ENCODE results near the gene ITGA2B.
"Not testable (repeated sequence)": the region's sequence is repeated elsewhere in the genome, so short reads cannot be mapped to it uniquely, and the experiment has no call there.

ITGA2B gene

DNA sequence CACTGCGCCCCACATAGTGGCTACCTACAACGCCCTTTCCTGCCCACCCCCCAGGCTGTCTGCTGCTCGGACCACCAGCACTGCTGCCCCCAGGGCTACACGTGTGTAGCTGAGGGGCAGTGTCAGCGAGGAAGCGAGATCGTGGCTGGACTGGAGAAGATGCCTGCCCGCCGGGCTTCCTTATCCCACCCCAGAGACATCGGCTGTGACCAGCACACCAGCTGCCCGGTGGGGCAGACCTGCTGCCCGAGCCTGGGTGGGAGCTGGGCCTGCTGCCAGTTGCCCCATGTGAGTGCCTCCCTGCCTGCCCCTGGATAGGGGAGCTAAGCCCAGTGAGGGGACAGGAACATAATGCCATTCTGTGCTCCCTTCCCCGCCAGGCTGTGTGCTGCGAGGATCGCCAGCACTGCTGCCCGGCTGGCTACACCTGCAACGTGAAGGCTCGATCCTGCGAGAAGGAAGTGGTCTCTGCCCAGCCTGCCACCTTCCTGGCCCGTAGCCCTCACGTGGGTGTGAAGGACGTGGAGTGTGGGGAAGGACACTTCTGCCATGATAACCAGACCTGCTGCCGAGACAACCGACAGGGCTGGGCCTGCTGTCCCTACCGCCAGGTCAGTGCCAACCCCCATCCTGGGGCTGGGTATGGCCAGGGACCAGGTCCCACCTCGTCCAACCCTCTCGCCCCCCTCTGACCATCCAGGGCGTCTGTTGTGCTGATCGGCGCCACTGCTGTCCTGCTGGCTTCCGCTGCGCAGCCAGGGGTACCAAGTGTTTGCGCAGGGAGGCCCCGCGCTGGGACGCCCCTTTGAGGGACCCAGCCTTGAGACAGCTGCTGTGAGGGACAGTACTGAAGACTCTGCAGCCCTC, 37.3 kb downstream of the ITGA2B start:
- no peak for DNase-seq

DNA sequence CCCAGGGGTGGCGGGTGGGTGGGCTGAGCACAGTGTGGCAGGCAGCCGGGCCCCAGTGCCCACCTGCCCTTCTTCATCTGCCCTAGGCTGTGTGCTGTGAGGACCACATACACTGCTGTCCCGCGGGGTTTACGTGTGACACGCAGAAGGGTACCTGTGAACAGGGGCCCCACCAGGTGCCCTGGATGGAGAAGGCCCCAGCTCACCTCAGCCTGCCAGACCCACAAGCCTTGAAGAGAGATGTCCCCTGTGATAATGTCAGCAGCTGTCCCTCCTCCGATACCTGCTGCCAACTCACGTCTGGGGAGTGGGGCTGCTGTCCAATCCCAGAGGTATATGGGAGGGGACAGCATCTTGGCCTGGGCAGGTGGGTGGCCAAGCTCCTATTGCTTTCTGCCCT, 38.0 kb downstream of the ITGA2B start:
- DNase-seq = no peak

DNA sequence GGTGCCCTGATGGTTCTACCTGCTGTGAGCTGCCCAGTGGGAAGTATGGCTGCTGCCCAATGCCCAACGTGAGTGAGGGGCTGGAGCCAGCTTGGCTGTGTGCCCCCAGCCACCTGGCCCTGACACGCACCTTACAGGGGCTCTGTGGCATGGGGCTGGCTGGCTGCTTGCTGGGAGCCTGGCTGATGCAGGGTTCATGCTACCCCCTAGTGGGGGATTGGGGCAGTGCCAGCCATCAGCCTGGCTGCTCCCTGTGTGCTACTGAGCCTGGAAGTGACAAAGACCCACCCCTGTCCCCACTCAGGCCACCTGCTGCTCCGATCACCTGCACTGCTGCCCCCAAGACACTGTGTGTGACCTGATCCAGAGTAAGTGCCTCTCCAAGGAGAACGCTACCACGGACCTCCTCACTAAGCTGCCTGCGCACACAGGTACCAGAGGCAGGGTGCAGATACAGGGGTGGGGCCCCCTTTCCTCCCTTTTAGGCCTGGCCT, 38.7 kb downstream of the ITGA2B start:
- DNase-seq = peak; percentile 58

DNA sequence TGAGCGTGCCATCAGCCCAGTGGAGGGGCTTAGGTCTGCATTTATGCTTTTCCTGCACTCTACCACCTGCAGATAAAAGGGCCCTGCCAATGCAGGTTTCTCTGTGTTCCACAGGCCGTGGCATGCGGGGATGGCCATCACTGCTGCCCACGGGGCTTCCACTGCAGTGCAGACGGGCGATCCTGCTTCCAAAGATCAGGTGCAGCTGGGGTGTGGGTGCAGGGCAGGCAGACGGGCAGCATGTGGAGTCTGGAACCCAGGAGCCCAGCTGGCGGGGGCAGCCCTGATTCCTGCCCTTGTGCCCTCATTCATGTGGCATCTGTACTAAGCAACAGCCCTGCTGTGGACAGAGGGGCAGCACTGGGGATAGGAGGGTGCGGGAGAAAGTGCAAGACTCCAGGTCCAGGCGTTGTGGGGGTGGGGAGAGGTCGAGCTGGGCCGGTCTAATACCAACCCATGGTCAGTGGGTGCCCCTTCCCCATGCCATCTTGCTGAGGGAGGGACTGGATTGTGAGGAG, 39.8 kb downstream of the ITGA2B start:
- no peak for DNase-seq

DNA sequence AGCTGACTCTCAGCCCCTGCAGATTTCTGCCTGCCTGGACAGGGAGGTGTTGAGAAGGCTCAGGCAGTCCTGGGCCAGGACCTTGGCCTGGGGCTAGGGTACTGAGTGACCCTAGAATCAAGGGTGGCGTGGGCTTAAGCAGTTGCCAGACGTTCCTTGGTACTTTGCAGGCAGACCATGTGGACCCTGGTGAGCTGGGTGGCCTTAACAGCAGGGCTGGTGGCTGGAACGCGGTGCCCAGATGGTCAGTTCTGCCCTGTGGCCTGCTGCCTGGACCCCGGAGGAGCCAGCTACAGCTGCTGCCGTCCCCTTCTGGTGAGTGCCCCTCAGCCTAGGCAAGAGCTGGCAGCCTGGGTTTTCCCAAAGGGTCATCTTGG, 40.5 kb downstream of the ITGA2B start:
- no peak for DNase-seq

DNA sequence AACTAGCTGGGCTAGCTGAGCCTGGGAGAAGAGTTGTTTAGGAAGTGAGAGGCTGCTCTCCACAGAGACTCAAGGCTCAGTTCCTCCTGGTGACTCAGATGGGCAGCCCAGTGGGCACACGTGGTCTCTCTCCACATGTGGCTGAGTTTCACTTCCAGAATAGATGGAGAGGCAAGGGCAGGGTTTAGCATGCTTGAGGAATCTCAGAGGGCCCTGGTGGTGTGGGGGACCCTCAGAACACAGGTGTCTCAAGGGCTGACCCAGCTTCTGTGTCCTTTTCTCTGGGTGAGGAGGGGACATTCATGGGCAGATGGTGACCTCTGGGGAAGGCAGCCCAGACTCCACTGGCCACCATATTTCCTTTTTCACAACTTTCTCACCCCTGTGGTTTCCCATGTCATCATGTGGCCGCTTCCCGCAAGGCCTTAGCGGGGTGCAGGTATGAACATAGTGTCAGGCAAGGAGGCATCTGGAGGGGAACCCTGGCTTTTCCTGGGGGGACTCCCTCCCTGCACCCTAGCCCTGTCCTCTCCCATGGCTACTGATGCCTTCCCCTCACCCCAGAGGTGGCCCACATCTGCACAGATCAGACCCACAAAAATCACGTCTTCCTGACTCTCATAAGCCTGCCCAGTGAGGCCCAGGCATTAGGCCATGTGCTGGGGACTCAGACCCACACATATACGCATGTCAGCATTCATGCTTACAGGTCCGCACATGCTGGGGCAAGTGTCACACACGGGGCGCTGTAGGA, 41.0 kb downstream of the ITGA2B start:
- DNase-seq = no peak

DNA sequence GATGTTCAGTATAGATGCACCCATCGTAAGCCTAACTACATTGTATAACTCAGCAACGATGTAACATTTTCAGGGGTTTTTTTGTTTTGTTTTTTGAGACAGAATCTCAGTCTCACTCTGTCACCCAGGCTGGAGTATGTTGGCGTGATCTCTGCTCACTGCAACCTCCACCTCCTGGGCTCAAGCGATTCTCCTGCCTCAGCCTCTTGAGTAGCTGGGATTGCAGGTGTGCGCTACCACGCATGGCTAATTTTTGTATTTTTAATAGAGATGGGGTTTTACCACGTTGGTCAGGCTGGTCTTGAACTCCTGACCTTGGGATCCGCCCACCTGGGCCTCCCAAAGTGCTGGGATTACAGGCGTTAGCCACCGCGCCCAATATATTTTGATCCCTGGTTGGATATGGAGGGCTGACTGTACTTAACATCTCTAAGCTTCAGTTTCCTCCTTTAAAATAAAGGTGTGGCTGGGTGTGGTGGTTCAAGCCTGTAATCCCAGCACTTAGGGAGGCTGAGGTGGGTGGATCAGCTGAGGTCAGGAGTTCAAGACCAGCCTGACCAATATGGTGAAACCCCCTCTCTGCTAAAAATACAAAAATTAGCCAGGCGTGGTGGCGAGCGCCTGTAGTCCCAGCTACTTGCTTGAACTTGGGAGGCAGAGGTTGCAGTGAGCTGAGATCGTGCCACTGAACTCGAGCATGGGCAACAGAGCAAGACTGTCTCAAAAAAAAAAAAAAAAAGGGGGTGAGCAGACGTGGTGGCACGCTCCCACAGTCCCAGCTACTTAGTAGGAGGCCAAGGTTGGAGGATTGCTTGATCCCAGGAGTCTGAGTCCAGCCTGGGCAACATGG, 42.0 kb downstream of the ITGA2B start:
- not testable (repeated sequence) for DNase-seq

DNA sequence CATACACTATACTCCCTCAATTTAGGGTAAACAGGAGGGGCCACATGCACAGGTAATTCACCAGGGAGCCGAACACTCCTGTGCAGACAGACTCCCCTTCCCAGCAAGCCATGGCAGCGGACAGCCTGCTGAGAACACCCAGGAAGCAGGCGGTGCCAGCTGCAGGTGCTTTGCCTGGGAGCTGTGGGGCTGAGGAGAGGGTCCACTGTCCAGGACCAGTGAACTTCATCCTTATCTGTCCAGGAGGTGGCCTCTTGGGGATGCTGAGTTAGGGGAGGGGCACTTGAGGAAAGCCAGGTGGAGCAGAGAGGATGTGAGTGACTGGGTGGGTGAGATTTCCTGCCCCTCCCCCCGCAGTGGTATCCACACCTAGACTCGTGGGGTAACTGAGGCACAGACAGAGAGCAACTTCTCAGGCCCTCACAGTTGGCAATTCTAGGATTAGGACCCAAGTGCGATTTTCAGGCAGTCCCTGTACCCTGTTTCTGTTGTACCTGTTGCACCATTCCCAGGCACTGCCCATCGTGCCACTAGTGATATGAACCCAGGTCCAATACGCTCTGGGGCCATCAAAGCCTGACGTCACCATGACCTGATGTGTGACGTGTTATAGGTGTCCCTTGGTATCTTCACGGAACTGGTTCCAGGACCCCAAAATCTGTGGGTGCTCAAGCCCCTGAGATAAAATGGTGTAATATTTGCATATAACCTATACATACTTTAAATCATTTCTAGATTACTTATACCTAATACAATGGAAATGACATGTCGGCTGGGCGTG, 43.2 kb downstream of the ITGA2B start:
- DNase-seq = no peak

DNA sequence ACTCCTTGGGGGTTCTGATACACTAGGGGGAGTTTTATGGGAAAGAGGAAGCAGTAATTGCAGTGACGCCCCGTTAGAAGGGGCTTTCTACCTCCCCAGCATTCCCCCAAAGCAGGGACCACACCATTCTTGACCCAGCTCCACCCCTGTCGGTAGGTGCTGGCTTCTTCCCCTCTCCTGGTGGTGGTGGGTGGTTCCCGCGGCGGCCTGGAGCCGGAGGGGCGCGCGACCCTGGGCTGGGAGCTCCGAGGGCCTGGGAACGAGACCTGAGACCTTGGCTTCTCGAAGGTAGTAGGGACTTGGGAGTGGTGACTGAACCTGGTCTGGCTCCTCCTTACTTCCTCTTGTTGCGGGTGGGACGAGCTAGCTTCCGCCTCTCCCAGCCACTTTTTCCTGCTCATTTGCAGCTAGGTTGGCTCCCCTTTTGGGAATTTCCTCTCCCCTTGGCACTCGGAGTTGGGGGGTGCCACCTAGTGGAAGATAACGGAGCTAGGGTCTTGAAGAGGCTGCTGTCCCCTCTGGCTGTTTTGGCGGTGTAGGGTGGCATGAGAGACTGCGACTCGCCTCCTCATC, 43.9 kb downstream of the ITGA2B start:
- peak; percentile 34 for DNase-seq

DNA sequence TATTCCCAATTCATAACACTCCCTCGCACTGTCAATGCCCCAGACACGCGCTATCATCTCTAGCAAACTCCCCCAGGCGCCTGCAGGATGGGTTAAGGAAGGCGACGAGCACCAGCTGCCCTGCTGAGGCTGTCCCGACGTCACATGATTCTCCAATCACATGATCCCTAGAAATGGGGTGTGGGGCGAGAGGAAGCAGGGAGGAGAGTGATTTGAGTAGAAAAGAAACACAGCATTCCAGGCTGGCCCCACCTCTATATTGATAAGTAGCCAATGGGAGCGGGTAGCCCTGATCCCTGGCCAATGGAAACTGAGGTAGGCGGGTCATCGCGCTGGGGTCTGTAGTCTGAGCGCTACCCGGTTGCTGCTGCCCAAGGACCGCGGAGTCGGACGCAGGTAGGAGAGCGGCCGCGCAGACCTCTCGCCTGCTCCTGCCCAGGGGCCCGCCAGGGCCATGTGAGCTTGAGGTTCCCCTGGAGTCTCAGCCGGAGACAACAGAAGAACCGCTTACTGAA, 44.5 kb downstream of the ITGA2B start, which contains the start of gene GRN:
Gene GRN, plus strand, starts transcription at position 364 of the 515 bp plus-strand sequence. CDS start 3,863 bp downstream, outside the sequence.
- DNase-seq = peak; percentile 74

DNA sequence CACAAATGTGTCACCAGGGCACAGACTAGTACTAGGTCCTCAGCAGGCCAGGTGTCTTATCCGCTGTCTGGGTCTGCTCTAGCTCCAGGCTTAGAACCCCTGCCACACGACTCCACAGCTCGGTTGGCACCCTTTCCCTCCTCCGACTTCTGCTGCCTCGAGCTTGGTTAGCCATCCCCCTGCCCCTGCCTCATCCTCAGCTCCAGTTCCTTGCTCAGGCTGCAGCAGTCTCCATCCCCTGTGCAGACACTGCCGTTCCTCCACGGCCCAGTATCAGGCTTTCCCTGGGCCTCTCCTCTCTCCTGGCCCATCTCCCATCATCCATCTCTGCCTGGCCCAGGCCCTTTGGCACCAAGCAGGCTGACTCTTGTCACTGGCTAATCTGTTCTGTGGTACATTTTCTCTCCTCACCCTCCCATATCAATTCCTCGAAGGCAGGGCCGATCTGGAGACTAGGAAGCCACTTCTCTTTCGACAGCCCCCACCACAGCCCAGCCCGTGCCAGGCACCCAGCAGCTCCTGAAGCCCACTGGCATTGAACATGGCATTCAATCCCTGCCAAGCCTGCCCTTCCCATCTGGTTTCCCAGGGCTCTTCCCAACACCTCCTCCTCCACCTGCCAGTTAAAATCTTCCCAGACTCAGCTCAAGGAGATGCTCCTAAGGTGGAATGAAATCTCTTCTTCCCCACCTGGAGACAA, 45.8 kb downstream of the ITGA2B start:
- DNase-seq = no peak

DNA sequence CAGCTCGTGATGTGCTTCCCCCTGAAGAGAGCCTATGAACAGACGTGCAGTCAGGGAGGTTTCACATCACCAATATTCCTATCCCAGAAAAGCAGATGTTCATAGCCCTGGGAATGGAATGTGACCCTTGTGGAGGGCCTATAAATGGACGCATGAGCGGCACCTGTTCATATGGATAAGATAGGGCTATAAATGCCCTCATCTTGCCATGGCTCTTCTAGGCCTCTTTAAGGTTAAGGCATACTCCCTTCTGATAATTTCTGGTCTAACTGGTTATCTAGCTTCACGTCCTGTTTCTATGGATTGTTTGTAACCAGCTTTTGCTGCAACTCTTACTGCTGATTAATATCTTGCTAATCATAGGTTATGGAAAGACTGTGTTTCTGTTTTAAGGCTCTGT, 48.9 kb downstream of the ITGA2B start:
- not testable (repeated sequence) for DNase-seq

DNA sequence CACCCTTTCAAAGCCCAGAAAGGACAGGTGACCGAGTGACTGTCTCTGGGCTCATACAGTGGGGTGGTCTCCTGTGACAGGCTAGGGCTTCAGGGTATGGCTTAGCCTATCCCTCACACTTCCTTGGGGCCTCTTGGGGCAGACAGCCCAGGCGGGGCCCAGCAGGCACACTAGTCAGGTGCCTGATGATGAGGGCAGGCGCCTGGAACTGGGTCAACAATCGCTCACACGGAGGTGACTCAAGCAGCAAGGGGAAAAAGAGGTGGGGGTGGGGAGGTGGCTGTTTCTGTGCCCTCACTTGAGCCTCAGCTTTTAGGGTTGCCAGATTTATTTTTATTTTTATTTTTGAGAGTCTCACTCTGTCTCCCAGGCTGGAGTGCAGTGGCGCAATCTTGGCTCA, 50.7 kb downstream of the ITGA2B start:
- DNase-seq = no peak

DNA sequence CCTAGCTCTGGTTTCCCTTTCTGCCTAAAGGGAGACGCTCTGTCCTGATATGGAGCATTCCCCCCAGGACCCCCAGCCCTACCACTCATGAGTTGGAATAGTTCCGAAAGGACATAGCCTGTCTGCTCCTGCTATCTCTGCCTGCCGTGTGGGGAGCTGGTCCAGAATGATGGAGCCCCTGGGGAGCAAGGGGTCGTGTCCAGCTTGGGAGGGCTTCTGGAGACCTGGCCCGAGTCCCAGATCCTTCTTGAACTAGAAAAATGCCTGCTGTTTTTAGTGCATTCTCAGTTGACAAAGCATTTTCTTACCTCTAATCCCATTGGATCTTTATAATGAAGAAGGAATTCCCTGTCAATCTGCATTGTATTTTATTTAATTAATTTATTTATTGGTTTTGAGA, 53.5 kb downstream of the ITGA2B start:
- no peak for DNase-seq

DNA sequence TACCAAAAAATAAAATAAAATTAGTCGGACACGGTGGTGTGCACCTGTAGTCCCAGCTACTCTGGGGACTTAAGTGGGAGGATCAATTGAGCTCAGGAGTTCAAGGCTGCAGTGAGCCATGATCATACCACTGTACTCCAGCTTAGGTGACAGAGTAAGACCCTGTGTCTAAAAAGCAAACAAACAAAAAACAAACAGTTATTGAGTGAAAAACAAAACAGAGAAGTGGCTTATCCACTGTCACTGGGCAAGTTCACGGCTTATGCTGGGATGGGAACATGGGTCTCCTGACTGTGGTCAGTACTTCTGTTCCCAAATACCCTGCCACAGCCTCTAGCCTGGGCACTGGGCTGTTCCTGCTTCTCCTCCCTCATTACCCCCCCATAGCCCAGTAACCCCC, 53.9 kb downstream of the ITGA2B start:
- no peak for DNase-seq

DNA sequence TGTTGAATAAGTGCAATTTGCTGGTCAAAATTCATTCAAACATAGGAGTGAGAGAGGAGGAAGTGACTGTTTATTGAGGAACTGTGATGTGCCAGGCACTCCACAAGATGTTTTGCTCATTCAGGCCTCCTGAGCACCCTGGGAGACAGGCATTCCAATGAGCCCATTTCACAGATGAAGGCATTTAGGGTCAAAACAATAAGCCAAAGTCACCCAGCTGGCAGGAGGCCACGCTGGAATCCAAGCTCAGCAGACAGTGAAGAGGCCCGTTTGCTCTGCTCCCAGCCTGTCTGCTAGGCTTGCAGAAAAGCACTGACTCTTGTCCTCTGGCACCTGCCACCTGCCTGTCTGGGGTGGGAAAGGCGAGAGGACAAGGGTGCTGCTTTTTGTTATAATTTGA, 54.7 kb downstream of the ITGA2B start:
- no peak for DNase-seq

DNA sequence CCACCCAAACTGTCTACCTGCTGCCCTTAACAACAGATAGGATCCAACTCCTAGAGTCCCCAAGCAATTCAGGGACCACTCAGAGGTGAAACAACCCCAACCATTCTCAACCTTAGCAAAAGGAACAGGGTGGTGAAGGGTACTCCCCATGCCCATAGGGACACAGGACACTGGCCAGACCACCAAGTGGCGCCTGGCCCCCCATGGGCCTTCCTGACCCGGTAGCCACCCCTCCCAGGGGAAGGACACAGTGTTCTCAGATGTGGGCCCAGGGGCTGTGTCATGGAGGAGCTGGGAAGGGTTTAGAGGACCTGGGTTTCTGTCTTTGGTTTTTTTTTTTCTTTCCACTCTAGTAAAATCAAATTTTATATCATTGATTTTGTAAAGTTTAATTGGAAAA, 55.1 kb downstream of the ITGA2B start:
- DNase-seq = no peak

DNA sequence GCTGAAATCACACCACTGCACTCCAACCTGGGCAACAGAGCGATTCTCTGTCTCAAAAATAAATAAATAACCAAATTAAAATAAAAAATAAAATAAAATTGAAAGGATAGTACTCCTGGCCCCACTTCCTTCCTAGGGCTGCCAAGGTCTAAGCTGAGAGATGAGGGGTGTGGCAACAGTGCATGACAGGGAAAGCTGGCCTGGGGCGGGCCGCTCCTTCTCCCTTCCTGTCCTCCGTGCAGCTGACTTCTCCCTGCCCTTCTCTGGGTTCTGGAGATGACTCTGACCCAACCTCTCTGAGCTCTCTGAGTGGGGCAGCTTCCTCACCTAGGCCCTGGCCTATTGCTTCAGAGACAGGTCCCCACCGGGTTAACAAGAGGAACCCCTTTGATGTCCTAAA, 56.1 kb downstream of the ITGA2B start:
- no peak for DNase-seq

DNA sequence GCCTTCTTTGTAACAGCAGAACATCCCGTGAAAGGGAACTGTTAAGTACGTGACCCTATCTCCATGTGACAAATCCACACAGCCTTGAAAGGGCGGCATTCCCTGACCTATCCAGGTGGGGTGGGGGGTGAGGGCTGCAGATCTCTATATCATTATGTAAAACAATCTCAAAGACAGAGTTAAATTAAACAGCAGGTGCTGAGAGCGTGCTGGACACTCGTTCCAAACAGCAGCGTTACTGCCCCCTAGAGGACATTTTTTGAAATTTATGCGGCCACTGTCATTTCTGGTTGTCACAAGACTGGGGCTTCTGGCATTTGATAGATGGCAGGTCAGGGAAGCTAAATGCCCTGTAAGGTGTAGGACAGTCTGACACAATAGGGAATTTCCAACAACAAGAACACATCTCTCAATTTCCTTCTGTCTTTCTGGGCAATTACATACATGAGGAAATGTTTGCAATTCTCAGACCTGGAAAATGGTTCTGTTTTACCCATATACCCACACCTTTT, 58.1 kb downstream of the ITGA2B start:
- DNase-seq = peak; percentile 68

DNA sequence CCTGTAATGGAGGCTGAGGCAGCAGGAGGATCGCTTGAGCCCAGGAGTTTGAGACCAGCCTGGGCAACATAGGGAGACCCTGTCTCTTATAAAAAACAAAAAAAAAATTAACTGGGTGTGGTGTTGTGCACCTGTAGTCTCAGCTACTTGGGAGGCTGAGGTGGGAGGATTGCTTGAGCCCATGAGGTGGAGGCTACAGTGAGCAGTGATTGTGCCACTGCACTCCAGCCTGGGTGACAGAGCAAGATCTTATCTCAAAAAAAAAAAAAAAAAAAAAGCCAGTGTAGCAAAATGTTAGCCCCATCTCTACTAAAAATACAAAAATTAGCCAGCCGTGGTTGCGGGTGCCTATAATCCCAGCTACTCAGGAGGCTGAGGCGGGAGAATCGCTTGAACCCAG, 59.2 kb downstream of the ITGA2B start:
- DNase-seq = not testable (repeated sequence)
